ENCODE measurements around the gene LAS1L. TPM values are rescaled to one million over a fixed set of nuclear protein-coding genes. Genes with fewer than 3 reads are reported as not detected.

Gene LAS1L
- total RNA-seq, 4 donors from 2014 or later = 10.8 to 21.9 (median 16.1) TPM

- H3K9me3 ChIP-seq = no peaks in the 10 kb centered on the region
- in situ Hi-C loops (cut with MboI; ENCODE audit: low pct_ligation_motif_present in 1 of 4, low pct_unique_long_range_greater_than_20kb in 1 of 4, low sequenced_read_pairs in 3 of 4) (no loop called here), intact Hi-C loops (cut with DNase I; ENCODE audit: low total_unique reads) (no loop called here)
- H3K36me3 ChIP-seq = no peaks in the 10 kb centered on the region
- WGBS, 2 donors (ENCODE audit: low coverage in 1 of 2) = 21% methylated on average over 1 of the region's 1 CpG; no CpG with 5 or more reads in 1 of the 2 donors
- H3K4me3 ChIP-seq = no peak overlapping the region
- DNase-seq = no peak
- H3K27ac ChIP-seq = no peak overlapping the region
- H3K4me1 ChIP-seq = no peaks in the 10 kb centered on the region
- H3K27me3 ChIP-seq = no peaks in the 10 kb centered on the region
- no peak for TF ChIP-seq POLR2A (IDR thresholded peaks at IDR 0.05)
- TF ChIP-seq CTCF (IDR thresholded peaks at IDR 0.05) = no peak
- no peak for TF ChIP-seq EP300 (IDR thresholded peaks at IDR 0.05; ENCODE audit: low read depth)
- no peak for TF ChIP-seq POLR2AphosphoS5 (IDR thresholded peaks at IDR 0.05)
These were observed 21.0 kb downstream of the LAS1L start for GRCh38 chrX:65513610-65514009.

- H3K4me3 ChIP-seq = no peak overlapping the region
- no peak for TF ChIP-seq POLR2A (IDR thresholded peaks at IDR 0.05)
- no peak for TF ChIP-seq EP300 (IDR thresholded peaks at IDR 0.05; ENCODE audit: low read depth)
- TF ChIP-seq POLR2AphosphoS5 (IDR thresholded peaks at IDR 0.05) = no peak
- no peak for TF ChIP-seq CTCF (IDR thresholded peaks at IDR 0.05)
- no peaks in the 10 kb centered on the region for H3K36me3 ChIP-seq
- H3K27ac ChIP-seq = no peak overlapping the region
- DNase-seq = no peak
- intact Hi-C loops (cut with DNase I; ENCODE audit: low total_unique reads) (no loop called here), in situ Hi-C loops (cut with MboI; ENCODE audit: low pct_ligation_motif_present in 1 of 4, low pct_unique_long_range_greater_than_20kb in 1 of 4, low sequenced_read_pairs in 3 of 4) (no loop called here)
- H3K27me3 ChIP-seq = no peaks in the 10 kb centered on the region
- 92% methylated on average over 4 of the region's 4 CpGs; no CpG with 5 or more reads in 1 of the 2 donors for WGBS, 2 donors (ENCODE audit: low coverage in 1 of 2)
- H3K4me1 ChIP-seq = no peaks in the 10 kb centered on the region
- no peaks in the 10 kb centered on the region for H3K9me3 ChIP-seq
These were observed 25.2 kb downstream of the LAS1L start for GRCh38 chrX:65509400-65509799.

- no peak for TF ChIP-seq POLR2A (IDR thresholded peaks at IDR 0.05)
- WGBS, 2 donors (ENCODE audit: low coverage in 1 of 2) = 81 to 100% methylated on average over 1 to 4 of the region's 4 CpGs
- Histone ChIP-seq H3K36me3 (no peaks in the 10 kb centered on the region), H3K27me3 (no peaks in the 10 kb centered on the region), H3K9me3 (no peaks in the 10 kb centered on the region), H3K4me3 (no peak overlapping the region), H3K27ac (no peak overlapping the region), H3K4me1 (no peaks in the 10 kb centered on the region)
- in situ Hi-C loops (cut with MboI; ENCODE audit: low pct_ligation_motif_present in 1 of 4, low pct_unique_long_range_greater_than_20kb in 1 of 4, low sequenced_read_pairs in 3 of 4) = no loop called here
- no peak for DNase-seq
- intact Hi-C loops (cut with DNase I; ENCODE audit: low total_unique reads) = no loop called here
These were observed 25.7 kb downstream of the LAS1L start for GRCh38 chrX:65508851-65509250.

- no peak for DNase-seq
- Histone ChIP-seq H3K4me3 (no peak overlapping the region), H3K9me3 (no peaks in the 10 kb centered on the region), H3K27me3 (no peaks in the 10 kb centered on the region), H3K27ac (no peak overlapping the region), H3K36me3 (no peaks in the 10 kb centered on the region), H3K4me1 (no peaks in the 10 kb centered on the region)
- TF ChIP-seq EP300 (IDR thresholded peaks at IDR 0.05; ENCODE audit: low read depth) (no peak), POLR2AphosphoS5 (IDR thresholded peaks at IDR 0.05) (no peak), CTCF (IDR thresholded peaks at IDR 0.05) (no peak), POLR2A (IDR thresholded peaks at IDR 0.05) (no peak)
- 91% methylated on average over 11 of the region's 11 CpGs; no CpG with 5 or more reads in 1 of the 2 donors for WGBS, 2 donors (ENCODE audit: low coverage in 1 of 2)
- in situ Hi-C loops (cut with MboI; ENCODE audit: low pct_ligation_motif_present in 1 of 4, low pct_unique_long_range_greater_than_20kb in 1 of 4, low sequenced_read_pairs in 3 of 4) = no loop called here
- intact Hi-C loops (cut with DNase I; ENCODE audit: low total_unique reads) = no loop called here
These were observed 32.0 kb downstream of the LAS1L start for GRCh38 chrX:65502618-65503017.

- in situ Hi-C loops (cut with MboI; ENCODE audit: low pct_ligation_motif_present in 1 of 4, low pct_unique_long_range_greater_than_20kb in 1 of 4, low sequenced_read_pairs in 3 of 4) = no loop called here
- TF ChIP-seq CTCF (IDR thresholded peaks at IDR 0.05) (no peak), POLR2A (IDR thresholded peaks at IDR 0.05) (no peak), EP300 (IDR thresholded peaks at IDR 0.05; ENCODE audit: low read depth) (no peak), POLR2AphosphoS5 (IDR thresholded peaks at IDR 0.05) (no peak)
- no peaks in the 10 kb centered on the region for H3K4me1 ChIP-seq
- H3K27ac ChIP-seq = no peak overlapping the region
- no peaks in the 10 kb centered on the region for H3K36me3 ChIP-seq
- 75 to 86% methylated on average over 1 of the region's 1 CpG for WGBS, 2 donors (ENCODE audit: low coverage in 1 of 2)
- no peak overlapping the region for H3K4me3 ChIP-seq
- H3K27me3 ChIP-seq = no peaks in the 10 kb centered on the region
- no peaks in the 10 kb centered on the region for H3K9me3 ChIP-seq
- no peak for DNase-seq
- intact Hi-C loops (cut with DNase I; ENCODE audit: low total_unique reads) = no loop called here
These were observed 41.2 kb downstream of the LAS1L start for GRCh38 chrX:65493431-65493830.

Data from transverse colon (tissue), 4 donors.